Mesangial cell (primary cell): Measurements from ENCODE around the gene AICDA. TPM values are rescaled to one million over a fixed set of nuclear protein-coding genes. Genes with fewer than 3 reads are reported as not detected.

Experiments
- total RNA-seq: library from RNA; depleted of rRNA; stranded (reverse); fragments of >200 nt; gene quantifications from 2 replicates; pipeline ENCODE4 v1.2.3, GENCODE V29; 2015

The AICDA gene
- 0.13 TPM in 1 of 2 replicates, not detected in the other for total RNA-seq

DNA sequence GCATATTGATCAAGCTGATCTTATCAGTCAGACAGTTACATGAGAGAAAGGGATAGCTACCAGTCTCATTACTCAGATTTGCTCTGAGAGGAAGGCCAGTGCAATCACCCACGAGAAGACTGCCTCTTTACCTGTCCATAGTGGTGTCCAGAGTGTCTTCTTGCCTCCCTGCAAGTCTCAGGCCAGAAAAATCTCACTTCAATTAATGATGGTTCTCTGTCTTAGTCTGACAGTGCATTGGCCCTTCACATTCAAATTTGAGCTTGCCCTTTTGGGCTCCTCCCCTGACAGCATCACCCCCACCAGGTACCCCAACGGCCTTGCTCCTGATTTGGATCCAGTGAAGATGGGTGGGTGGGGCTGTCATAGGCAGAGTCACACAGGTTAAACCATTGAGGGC, at the start of gene AICDA:
TSS of gene AICDA (minus strand) at position 231 of the 400 bp plus-strand sequence. CDS start at position 139, 92 bp downstream.

Other genes with a start within 250 kb of the AICDA start
- gene CLEC6A, start 156.9 kb downstream of the AICDA start, total RNA-seq, result not detected in 2 replicates
- gene CLEC4D, start 99.4 kb downstream of the AICDA start, total RNA-seq, result not detected in 2 replicates
- gene CLEC4E, start 72.0 kb downstream of the AICDA start, total RNA-seq, result 4.6 and 14.0 TPM in 2 replicates
- gene MFAP5, start 50.0 kb upstream of the AICDA start, total RNA-seq, result 0.89 and 1.5 TPM in 2 replicates
- 10.3 and 13.1 TPM in 2 replicates for gene RIMKLB, start 85.1 kb upstream of the AICDA start, total RNA-seq
- not detected in 2 replicates for gene A2ML1, start 209.8 kb upstream of the AICDA start, total RNA-seq